ENCODE measurements around the gene PLXNC1. TPM values are rescaled to one million over a fixed set of nuclear protein-coding genes. Genes with fewer than 3 reads are reported as not detected.

Gene PLXNC1
- total and polyA plus RNA-seq, 9 of the 15 experiments (the other 6 are each of a cell fraction or from before 2014, with no cell fraction given) = 0.08 to 0.87 (median 0.28) TPM

DNA sequence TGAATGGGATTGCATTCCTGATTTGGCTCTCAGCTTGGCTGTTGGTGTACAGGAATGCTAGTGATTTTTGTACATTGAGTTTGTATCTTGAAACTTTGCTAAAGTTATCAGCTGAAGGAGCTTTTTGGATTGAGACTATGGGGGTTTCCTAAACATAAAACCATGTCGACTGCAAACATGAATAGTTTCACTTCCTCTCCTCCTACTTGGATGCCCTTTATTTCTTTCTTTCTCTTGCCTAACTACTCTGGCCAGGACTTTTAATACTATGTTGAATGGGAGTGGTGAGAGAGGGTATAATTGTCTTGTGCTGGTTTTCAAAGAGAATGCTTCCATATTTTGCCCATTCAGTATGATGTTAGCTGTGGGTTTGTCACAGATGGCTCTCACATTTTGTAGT is 169.8 kb downstream of the PLXNC1 start:
- DNase-seq (ENCODE audit: extremely low read depth in 1 of 4, low spot score in 3 of 4) (no peak), ATAC-seq (no peak), FAIRE-seq (no peak)
- H3K79me2 ChIP-seq (ENCODE audit: control insufficient read depth, insufficient read depth, low read length) = no peaks in the 10 kb centered on the region
- no peaks in the 10 kb centered on the region for H3K27me3 ChIP-seq (ENCODE audit: control insufficient read depth in 2 of 2, insufficient read depth in 2 of 2, low read length in 2 of 2)
- H3K9me1 ChIP-seq (ENCODE audit: control insufficient read depth, insufficient read depth, low read length) = no peaks in the 10 kb centered on the region
- no peak overlapping the region for H3K4me3 ChIP-seq
- in situ Hi-C loops (cut with MboI) (no loop called here), intact Hi-C loops (cut with micrococcal nuclease) (no loop called here)
- H3K9ac ChIP-seq (ENCODE audit: insufficient read depth in 1 of 2, low read depth in 2 of 2, low read length in 2 of 2) = no peak overlapping the region
- peaks cover 9% of the 10 kb centered on the region for H3K9me3 ChIP-seq (replicated peaks; ENCODE audit: control insufficient read depth, insufficient read depth, low read depth, low read length)
- H3K36me3 ChIP-seq (ENCODE audit: control insufficient read depth, insufficient read depth, low read length) = peaks cover 16% of the 10 kb centered on the region; the same call in 2 of the 3 replicates
- no peak overlapping the region for H3K4me2 ChIP-seq (ENCODE audit: insufficient read depth, low read length)
- TF ChIP-seq HNRNPLL (IDR thresholded peaks at IDR 0.05; ENCODE audit: low read depth, low read length, poor library complexity, severe bottlenecking) = no peak
- no peak for TF ChIP-seq MAZ (CRISPR knock-in tag; conservative IDR thresholded peaks at IDR 0.05 in 1 of 2, IDR thresholded peaks at IDR 0.05 in 1 of 2)
- no peak for TF ChIP-seq ZNF780A (CRISPR knock-in tag; IDR thresholded peaks at IDR 0.05)
- TF ChIP-seq NCOR1 (IDR thresholded peaks at IDR 0.05) = no peak
- TF ChIP-seq, protein P1, sequence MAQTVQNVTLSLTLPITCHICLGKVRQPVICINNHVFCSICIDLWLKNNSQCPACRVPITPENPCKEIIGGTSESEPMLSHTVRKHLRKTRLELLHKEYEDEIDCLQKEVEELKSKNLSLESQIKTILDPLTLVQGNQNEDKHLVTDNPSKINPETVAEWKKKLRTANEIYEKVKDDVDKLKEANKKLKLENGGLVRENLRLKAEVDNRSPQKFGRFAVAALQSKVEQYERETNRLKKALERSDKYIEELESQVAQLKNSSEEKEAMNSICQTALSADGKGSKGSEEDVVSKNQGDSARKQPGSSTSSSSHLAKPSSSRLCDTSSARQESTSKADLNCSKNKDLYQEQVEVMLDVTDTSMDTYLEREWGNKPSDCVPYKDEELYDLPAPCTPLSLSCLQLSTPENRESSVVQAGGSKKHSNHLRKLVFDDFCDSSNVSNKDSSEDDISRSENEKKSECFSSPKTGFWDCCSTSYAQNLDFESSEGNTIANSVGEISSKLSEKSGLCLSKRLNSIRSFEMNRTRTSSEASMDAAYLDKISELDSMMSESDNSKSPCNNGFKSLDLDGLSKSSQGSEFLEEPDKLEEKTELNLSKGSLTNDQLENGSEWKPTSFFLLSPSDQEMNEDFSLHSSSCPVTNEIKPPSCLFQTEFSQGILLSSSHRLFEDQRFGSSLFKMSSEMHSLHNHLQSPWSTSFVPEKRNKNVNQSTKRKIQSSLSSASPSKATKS (CRISPR knock-in tag; IDR thresholded peaks at IDR 0.05) = no peak
- TF ChIP-seq CSDE1 (IDR thresholded peaks at IDR 0.05) = no peak
- TF ChIP-seq GATAD2B (IDR thresholded peaks at IDR 0.05; ENCODE audit: borderline replicate concordance) = no peak
- no peak for TF ChIP-seq JUNB (CRISPR knock-in tag; conservative IDR thresholded peaks at IDR 0.05)
- BruUV-seq (replicated peaks) = no TSS peak
- no peak overlapping the region for H3K27ac ChIP-seq (ENCODE audit: extremely low read depth, low read depth, low read length)
- ChIA-PET CTCF (ENCODE audit: low intra/inter-chr PET ratio) (no interaction called here), POLR2A (interaction anchor here (0.6 kb wide), 1 partner anchor 93 kb away, joined by 3 read pairs; no protein-coding TSS in a partner anchor)
- 100% methylated on average over 1 of the region's 1 CpG for WGBS (ENCODE audit: insufficient coverage, low coverage, missing lambda C conversion rate)
- no peaks in the 10 kb centered on the region for H4K20me1 ChIP-seq (replicated peaks; ENCODE audit: control insufficient read depth, insufficient read depth, low read length)
- no peak overlapping the region for H2AFZ ChIP-seq (ENCODE audit: low read depth, low read length)
- no peaks in the 10 kb centered on the region for H3K4me1 ChIP-seq (replicated peaks in 1 of 2; ENCODE audit: control insufficient read depth in 2 of 2, insufficient read depth in 2 of 2, low read length in 2 of 2)

Data from K562 (cell line).